ENCODE data around the gene FTO.

DNA sequence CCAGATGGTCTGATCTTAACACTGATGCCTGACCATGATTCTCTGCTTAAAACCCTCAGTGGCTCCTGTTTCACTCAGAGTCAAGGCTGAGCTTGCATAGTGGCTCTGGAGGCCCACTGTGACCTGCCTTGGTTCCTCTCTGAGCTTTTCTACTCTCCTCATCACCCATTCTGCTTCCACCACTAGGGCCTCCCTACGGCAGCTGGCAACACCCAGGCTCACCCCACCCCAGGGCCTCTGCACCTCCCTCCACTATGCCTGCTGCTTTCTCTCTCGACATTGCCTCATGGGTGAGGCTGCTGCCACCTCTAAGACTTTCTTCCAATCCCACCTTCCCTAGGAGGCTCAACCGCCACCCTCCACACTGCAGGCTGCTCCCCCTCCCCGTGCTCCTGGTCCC, 455.0 kb downstream of the FTO start:
- TF ChIP-seq, protein P1, sequence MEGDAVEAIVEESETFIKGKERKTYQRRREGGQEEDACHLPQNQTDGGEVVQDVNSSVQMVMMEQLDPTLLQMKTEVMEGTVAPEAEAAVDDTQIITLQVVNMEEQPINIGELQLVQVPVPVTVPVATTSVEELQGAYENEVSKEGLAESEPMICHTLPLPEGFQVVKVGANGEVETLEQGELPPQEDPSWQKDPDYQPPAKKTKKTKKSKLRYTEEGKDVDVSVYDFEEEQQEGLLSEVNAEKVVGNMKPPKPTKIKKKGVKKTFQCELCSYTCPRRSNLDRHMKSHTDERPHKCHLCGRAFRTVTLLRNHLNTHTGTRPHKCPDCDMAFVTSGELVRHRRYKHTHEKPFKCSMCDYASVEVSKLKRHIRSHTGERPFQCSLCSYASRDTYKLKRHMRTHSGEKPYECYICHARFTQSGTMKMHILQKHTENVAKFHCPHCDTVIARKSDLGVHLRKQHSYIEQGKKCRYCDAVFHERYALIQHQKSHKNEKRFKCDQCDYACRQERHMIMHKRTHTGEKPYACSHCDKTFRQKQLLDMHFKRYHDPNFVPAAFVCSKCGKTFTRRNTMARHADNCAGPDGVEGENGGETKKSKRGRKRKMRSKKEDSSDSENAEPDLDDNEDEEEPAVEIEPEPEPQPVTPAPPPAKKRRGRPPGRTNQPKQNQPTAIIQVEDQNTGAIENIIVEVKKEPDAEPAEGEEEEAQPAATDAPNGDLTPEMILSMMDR (conservative IDR thresholded peaks at IDR 0.05): no peak
- no peak for TF ChIP-seq ZFX (IDR thresholded peaks at IDR 0.05)
